Body of pancreas (tissue), 4 donors: ENCODE data around the gene TDRD9.

Source experiments
- CTCF ChIP-seq, 7 experiments: fragments of 450-650 bp in 4 of 7; fragments of 200-600 bp in 3 of 7; sonication (generic) in 3 of 7; IDR thresholded peaks; one replicate each; pipeline ENCODE4 v1.5.1; 2016 to 2019; ENCODE audit warnings: antibody characterized with exemption in 7 of 7
- POLR2A ChIP-seq, 3 donors: fragments of 450-650 bp; IDR thresholded peaks; one replicate each; pipeline ENCODE4 v1.6.1; 2016; ENCODE audit warnings: antibody characterized with exemption in 3 of 3, mild to moderate bottlenecking in 2 of 3

- TF ChIP-seq POLR2A (IDR thresholded peaks at IDR 0.05) (no peak), CTCF (IDR thresholded peaks at IDR 0.05) (no peak)
These were observed 134.0 kb downstream of the TDRD9 start for GRCh38 chr14:104062281-104062680.
